GM21515 (cell line): ENCODE results near the gene G2E3.
"Not testable (repeated sequence)": the region's sequence is repeated elsewhere in the genome, so short reads cannot be mapped to it uniquely, and the experiment has no call there.

Experiments used
- ATAC-seq: cut with Tn5 transposase; IDR thresholded peaks from one replicate; pipeline ENCODE4 v1.9.1; 2021; ENCODE audit not compliant: unreplicated experiment

Gene G2E3

GRCh38 chr14:30558362-30558674, 640 bp upstream of the G2E3 start:
- ATAC-seq, result no peak

GRCh38 chr14:30559638-30560091, 707 bp downstream of the G2E3 start:
- peak; percentile 31 for ATAC-seq

GRCh38 chr14:30560581-30560980, 1.6 kb downstream of the G2E3 start:
- ATAC-seq, result no peak

GRCh38 chr14:30564235-30564867, 5.4 kb downstream of the G2E3 start:
- ATAC-seq, result no peak

- no peak for ATAC-seq
Observed at GRCh38 chr14:30564868-30565248, 5.9 kb downstream of the G2E3 start.

GRCh38 chr14:30569216-30569902, 10.4 kb downstream of the G2E3 start:
- ATAC-seq, result no peak

GRCh38 chr14:30569903-30570226, 10.9 kb downstream of the G2E3 start:
- no peak for ATAC-seq

- ATAC-seq, result no peak
Observed at GRCh38 chr14:30572237-30572636, 13.3 kb downstream of the G2E3 start.

GRCh38 chr14:30572771-30573170, 13.8 kb downstream of the G2E3 start:
- ATAC-seq, result no peak

GRCh38 chr14:30573226-30573814, 14.4 kb downstream of the G2E3 start:
- no peak for ATAC-seq

GRCh38 chr14:30573966-30574365, 15.0 kb downstream of the G2E3 start:
- ATAC-seq, result no peak

- ATAC-seq, result not testable (repeated sequence)
Observed at GRCh38 chr14:30574777-30575176, 15.8 kb downstream of the G2E3 start.

- not testable (repeated sequence) for ATAC-seq
Observed at GRCh38 chr14:30576333-30576732, 17.4 kb downstream of the G2E3 start.

- no peak for ATAC-seq
Observed at GRCh38 chr14:30580616-30581282, 21.8 kb downstream of the G2E3 start.

- ATAC-seq, result no peak
Observed at GRCh38 chr14:30581283-30581625, 22.3 kb downstream of the G2E3 start.

GRCh38 chr14:30582376-30582775, 23.4 kb downstream of the G2E3 start:
- no peak for ATAC-seq

GRCh38 chr14:30584058-30584630, 25.2 kb downstream of the G2E3 start:
- ATAC-seq, result no peak

GRCh38 chr14:30585204-30585603, 26.2 kb downstream of the G2E3 start:
- ATAC-seq, result no peak

- no peak for ATAC-seq
Observed at GRCh38 chr14:30587141-30587540, 28.2 kb downstream of the G2E3 start.

- no peak for ATAC-seq
Observed at GRCh38 chr14:30588873-30589272, 29.9 kb downstream of the G2E3 start.

GRCh38 chr14:30596935-30597334, 38.0 kb downstream of the G2E3 start:
- ATAC-seq, result no peak

GRCh38 chr14:30597504-30597903, 38.5 kb downstream of the G2E3 start:
- no peak for ATAC-seq
